ENCODE measurements around the gene TNFRSF1B.

The TNFRSF1B gene

DNA sequence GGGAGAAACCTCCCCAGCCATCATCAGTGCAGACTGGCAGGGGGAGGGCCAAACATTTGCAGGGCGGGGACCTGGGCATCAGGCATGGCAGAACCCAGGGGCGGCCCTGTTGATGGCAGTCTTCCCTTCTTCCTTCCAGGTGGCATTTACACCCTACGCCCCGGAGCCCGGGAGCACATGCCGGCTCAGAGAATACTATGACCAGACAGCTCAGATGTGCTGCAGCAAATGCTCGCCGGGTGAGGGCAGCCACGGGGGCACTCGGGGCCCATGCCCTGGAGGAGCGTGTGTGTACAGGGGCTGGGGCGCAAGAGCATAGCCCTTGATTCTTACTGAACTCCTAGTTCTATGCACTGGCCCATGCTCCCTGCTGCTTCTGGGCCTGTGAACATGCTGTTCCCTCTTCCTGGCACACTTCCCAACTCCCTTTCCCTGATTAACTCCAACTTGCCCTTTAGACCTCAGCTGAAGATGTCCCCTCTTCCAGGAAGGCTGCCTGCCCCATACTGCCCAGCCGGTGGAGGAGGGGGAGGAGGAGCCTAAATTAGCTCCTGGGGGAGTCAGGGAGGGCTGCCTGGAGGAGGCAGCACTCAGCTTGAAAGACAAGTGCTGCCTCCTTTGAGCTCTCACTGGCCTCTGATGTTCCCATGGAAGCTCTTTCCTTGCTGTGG, 22.0 kb downstream of the TNFRSF1B start:
- no peak overlapping the region for H3K4me3 ChIP-seq (ENCODE audit: low read depth, low read length)
- TF ChIP-seq, protein P1, sequence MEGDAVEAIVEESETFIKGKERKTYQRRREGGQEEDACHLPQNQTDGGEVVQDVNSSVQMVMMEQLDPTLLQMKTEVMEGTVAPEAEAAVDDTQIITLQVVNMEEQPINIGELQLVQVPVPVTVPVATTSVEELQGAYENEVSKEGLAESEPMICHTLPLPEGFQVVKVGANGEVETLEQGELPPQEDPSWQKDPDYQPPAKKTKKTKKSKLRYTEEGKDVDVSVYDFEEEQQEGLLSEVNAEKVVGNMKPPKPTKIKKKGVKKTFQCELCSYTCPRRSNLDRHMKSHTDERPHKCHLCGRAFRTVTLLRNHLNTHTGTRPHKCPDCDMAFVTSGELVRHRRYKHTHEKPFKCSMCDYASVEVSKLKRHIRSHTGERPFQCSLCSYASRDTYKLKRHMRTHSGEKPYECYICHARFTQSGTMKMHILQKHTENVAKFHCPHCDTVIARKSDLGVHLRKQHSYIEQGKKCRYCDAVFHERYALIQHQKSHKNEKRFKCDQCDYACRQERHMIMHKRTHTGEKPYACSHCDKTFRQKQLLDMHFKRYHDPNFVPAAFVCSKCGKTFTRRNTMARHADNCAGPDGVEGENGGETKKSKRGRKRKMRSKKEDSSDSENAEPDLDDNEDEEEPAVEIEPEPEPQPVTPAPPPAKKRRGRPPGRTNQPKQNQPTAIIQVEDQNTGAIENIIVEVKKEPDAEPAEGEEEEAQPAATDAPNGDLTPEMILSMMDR (IDR thresholded peaks at IDR 0.05; ENCODE audit: low read depth, low read length): no peak

DNA sequence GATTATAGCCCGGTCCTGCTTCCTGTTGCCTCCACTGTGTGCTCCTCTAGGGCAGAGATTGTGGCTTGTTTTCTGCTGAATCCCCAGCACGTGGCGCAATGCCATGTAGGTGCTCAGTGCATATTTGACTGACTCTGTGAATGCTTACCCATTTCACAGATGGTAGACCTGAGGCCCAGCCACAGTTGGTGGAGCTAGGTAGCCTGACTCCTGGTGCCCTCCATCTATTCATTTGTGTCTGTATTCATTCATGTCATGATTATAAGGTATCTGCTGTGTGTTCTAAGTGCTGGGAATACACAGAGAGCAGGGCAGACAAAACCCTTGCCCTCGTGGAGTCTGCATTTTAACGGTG, 22.5 kb downstream of the TNFRSF1B start:
- H3K4me3 ChIP-seq (ENCODE audit: low read depth, low read length): no peak overlapping the region
- TF ChIP-seq, protein P1 (IDR thresholded peaks at IDR 0.05; ENCODE audit: low read depth, low read length): no peak

- H3K4me3 ChIP-seq (ENCODE audit: low read depth, low read length): no peak overlapping the region
- TF ChIP-seq, protein P1 (IDR thresholded peaks at IDR 0.05; ENCODE audit: low read depth, low read length): no peak
These were observed 24.6 kb downstream of the TNFRSF1B start for GRCh38 chr1:12191242-12192032.

DNA sequence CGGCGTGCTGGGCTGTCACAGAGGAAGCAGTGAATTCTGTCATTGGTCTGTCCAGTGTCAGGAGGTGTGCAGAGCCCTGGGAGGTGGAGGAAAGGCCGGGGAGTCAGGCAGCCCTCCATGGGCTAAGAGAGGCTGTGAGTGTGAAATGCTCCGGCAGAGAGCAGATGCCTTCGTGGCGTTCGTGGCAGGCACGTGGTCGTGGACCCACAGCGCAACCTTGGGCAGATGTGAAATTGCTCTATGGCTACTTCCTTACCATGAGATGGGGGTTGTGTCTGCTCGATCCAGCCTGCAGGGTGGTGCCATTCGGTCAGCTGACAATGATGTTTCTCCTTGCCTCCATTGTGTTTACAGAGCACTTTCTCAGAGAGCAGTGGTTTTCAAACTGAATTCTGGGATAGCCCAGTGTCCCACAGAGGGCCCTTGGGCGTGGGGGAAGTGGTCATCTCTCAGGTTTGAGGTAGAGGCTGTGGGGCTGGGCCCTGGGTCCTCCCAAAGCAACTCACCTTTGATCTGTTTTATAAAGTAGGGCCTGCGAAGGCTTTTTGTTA, 27.9 kb downstream of the TNFRSF1B start:
- H3K4me3 ChIP-seq (ENCODE audit: low read depth, low read length): no peak overlapping the region
- TF ChIP-seq, protein P1 (IDR thresholded peaks at IDR 0.05; ENCODE audit: low read depth, low read length): no peak

- TF ChIP-seq, protein P1 (IDR thresholded peaks at IDR 0.05; ENCODE audit: low read depth, low read length): no peak
- no peak overlapping the region for H3K4me3 ChIP-seq (ENCODE audit: low read depth, low read length)
These were observed 28.6 kb downstream of the TNFRSF1B start for GRCh38 chr1:12195416-12195815.

DNA sequence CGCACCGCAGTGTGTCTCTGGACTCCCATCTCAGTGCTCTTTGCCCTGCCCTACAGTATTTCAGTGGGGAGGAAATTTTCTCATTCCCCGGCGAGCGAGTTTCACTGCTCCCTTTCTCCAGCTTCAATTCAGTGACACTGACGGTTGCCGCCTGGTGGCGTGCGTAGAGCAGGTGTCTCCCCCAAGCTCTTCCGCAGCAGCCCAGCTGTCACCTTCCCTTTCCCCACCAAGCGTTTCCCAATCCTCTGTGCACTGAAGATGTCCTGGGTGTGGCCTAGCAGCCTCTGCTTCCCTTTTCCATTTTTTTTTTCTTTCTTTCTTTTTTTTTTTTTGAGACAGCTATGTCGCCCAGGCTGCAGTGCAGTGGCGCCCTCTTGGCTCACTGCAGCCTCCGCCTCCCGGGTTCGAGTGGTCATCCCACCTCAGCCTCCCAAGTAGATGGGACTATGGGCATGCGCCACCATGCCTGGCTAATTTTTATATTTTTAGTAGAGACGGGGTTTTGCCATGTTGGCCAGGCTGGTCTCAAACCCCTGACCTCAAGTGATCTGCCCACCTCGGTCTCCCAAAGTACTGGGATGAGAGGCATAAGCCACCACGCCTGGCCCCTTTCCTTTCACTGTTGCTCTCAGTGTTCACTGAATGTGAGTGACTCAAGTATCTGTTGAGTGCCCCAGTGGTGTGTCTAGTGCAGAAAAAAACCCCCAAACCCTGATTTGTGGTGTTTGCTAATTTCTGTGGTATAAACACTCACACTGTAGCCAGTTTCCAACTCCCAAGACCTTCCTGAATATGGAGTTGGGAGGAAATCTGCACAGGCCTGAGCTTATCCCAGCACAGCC, 30.1 kb downstream of the TNFRSF1B start:
- TF ChIP-seq, protein P1 (IDR thresholded peaks at IDR 0.05; ENCODE audit: low read depth, low read length): no peak
- H3K4me3 ChIP-seq (ENCODE audit: low read depth, low read length): no peak overlapping the region
